ENCODE data around the gene LRIF1.

DNA sequence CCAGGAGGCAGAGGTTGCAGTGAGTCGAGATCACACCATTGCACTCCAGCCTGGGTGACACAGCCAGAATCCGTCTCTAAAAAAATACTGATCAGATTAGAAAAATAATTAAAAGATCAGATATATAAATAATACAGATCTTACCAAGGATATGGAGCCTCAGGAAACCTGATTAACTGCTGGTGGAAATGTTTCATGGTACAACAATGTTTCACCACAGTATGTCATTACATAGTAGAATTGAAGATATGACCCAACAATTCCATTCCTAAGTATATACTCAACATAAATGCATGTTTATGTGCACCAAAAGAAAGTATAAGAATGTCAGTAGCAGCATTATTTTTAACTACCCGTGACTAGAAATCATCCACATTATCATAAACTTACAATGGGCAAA is 49.0 kb downstream of the LRIF1 start:
- no peak for TF ChIP-seq POLR2A (IDR thresholded peaks at IDR 0.05)
- TF ChIP-seq, protein P1, sequence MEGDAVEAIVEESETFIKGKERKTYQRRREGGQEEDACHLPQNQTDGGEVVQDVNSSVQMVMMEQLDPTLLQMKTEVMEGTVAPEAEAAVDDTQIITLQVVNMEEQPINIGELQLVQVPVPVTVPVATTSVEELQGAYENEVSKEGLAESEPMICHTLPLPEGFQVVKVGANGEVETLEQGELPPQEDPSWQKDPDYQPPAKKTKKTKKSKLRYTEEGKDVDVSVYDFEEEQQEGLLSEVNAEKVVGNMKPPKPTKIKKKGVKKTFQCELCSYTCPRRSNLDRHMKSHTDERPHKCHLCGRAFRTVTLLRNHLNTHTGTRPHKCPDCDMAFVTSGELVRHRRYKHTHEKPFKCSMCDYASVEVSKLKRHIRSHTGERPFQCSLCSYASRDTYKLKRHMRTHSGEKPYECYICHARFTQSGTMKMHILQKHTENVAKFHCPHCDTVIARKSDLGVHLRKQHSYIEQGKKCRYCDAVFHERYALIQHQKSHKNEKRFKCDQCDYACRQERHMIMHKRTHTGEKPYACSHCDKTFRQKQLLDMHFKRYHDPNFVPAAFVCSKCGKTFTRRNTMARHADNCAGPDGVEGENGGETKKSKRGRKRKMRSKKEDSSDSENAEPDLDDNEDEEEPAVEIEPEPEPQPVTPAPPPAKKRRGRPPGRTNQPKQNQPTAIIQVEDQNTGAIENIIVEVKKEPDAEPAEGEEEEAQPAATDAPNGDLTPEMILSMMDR (IDR thresholded peaks at IDR 0.05) = no peak
